BLaER1 (cell line): ENCODE data around the gene COX4I2.

Source experiments
- H3K27ac ChIP-seq: shearing (Covaris generic); formaldehyde crosslinking; 2 replicates; pipeline ENCODE4 v1.8.1; 2022
- H3K27me3 ChIP-seq: shearing (Covaris generic); formaldehyde crosslinking; 2 replicates; pipeline ENCODE4 v1.8.1; 2022
- H3K36me3 ChIP-seq: shearing (Covaris generic); formaldehyde crosslinking; 2 replicates; pipeline ENCODE4 v1.8.1; 2022
- H3K4me1 ChIP-seq: shearing (Covaris generic); formaldehyde crosslinking; 2 replicates; pipeline ENCODE4 v1.8.1; 2022
- H3K4me2 ChIP-seq: shearing (Covaris generic); formaldehyde crosslinking; 2 replicates; pipeline ENCODE4 v1.8.1; 2022
- H3K4me3 ChIP-seq: shearing (Covaris generic); formaldehyde crosslinking; 2 replicates; pipeline ENCODE4 v1.8.1; 2022
- H3K9ac ChIP-seq: shearing (Covaris generic); formaldehyde crosslinking; 2 replicates; pipeline ENCODE4 v1.8.1; 2022
- H3K9me3 ChIP-seq: shearing (Covaris generic); formaldehyde crosslinking; 2 replicates; pipeline ENCODE4 v1.8.1; 2022
- H4K20me1 ChIP-seq: shearing (Covaris generic); formaldehyde crosslinking; 2 replicates; pipeline ENCODE4 v1.8.1; 2022
- Cebpa-rat ChIP-seq: shearing (Covaris generic); IDR thresholded peaks from 2 replicates; pipeline ENCODE4 v1.8.1; 2022

Gene COX4I2

DNA sequence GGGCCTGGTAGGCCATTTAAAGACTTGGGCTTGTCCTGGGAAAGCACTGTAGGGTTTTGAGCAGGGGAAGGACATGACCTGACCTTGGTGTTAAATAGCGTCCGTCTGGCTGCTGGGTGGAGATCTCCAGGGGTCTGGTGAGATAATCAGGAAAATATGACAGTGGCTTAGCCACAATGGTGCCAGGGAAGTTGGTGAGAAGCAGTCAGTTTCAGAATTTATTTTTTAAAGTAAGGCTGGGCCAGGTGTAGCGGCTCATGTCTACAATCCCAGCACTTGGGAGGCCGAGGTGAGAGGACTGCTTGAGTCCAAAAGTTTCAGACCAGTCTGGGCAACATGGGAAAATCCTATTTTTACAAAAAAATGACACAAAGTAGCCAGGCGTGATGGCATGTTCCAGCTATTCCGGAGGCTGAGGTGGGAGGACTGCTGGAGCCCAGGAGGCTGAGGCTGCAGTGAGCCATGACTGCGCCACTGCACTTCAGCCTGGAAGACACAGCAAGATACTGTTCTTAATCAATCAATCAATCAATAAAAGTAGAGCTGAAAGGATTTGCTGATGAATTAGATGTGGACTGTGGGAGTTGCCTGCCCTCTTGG is 43.5 kb downstream of the COX4I2 start:
- Histone ChIP-seq H3K4me2 (peak overlapping the region; percentile 97), H4K20me1 (no peaks in the 10 kb centered on the region), H3K4me3 (no peak overlapping the region), H3K9ac (peak overlapping the region; percentile 85), H3K9me3 (no peaks in the 10 kb centered on the region), H3K4me1 (peaks cover 93% of the 10 kb centered on the region), H3K27ac (peak overlapping the region; percentile 97), H3K27me3 (no peaks in the 10 kb centered on the region), H3K36me3 (peaks cover 45% of the 10 kb centered on the region)
- TF ChIP-seq Cebpa-rat = no peak

DNA sequence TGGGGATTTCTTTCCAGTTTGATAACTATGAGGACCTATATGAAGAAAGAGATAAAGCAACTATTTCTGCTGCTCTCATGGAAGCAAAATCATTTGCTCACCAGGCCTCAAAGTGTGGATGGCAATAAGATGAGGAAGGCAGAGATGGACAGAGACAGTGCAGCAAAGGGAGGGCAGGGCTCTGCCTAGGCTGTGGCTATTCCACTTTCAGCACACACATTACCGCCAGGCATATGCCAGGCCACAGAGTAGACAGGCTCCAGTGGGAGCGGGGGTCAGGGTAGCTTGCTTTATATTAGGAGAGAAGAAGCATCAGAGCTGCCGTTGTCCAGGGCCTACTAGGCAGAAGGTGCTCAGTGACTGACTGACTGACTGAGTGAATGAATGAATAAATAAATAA is 44.1 kb downstream of the COX4I2 start:
- TF ChIP-seq Cebpa-rat = no peak
- no peaks in the 10 kb centered on the region for H3K9me3 ChIP-seq
- H3K27me3 ChIP-seq = no peaks in the 10 kb centered on the region
- H3K4me1 ChIP-seq = peaks cover 93% of the 10 kb centered on the region
- peak overlapping the region; percentile 97 for H3K27ac ChIP-seq
- H3K9ac ChIP-seq = peak overlapping the region; percentile 85
- peak overlapping the region; percentile 97 for H3K4me2 ChIP-seq
- no peaks in the 10 kb centered on the region for H4K20me1 ChIP-seq
- H3K36me3 ChIP-seq = peaks cover 43% of the 10 kb centered on the region
- peak overlapping the region; percentile 62; the same call in 1 of the 2 replicates for H3K4me3 ChIP-seq

DNA sequence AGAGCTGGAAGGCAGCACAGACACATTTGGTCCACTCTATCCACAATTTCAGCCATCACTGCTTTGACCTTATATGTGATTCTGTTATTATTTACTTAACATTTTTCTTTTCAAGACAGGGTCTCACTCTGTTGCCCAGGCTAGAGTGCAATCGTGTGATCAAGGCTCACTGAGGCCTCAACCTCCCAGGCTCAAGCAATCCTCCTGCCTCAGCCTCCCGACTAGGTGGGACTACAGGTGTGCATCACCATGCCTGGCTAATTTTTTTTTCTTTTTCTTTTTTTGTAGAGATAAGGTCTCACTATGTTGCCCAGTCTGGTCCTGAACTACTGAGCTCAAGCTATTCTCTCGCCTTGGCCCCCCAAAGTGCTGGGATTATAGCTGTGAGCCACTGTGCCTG is 44.6 kb downstream of the COX4I2 start:
- peaks cover 93% of the 10 kb centered on the region for H3K4me1 ChIP-seq
- peak overlapping the region; percentile 85 for H3K9ac ChIP-seq
- H3K9me3 ChIP-seq = no peaks in the 10 kb centered on the region
- H3K36me3 ChIP-seq = peaks cover 49% of the 10 kb centered on the region
- H3K27me3 ChIP-seq = no peaks in the 10 kb centered on the region
- no peaks in the 10 kb centered on the region for H4K20me1 ChIP-seq
- H3K27ac ChIP-seq = peak overlapping the region; percentile 97
- peak overlapping the region; percentile 97 for H3K4me2 ChIP-seq
- peak overlapping the region; percentile 62; the same call in 1 of the 2 replicates for H3K4me3 ChIP-seq
- no peak for TF ChIP-seq Cebpa-rat

- peak overlapping the region; percentile 97 for H3K4me2 ChIP-seq
- no peak for TF ChIP-seq Cebpa-rat
- H3K27ac ChIP-seq = peak overlapping the region; percentile 97
- peak overlapping the region; percentile 62 for H3K4me3 ChIP-seq
- H4K20me1 ChIP-seq = no peaks in the 10 kb centered on the region
- H3K9ac ChIP-seq = peak overlapping the region; percentile 85
- H3K4me1 ChIP-seq = peaks cover 93% of the 10 kb centered on the region
- H3K36me3 ChIP-seq = peaks cover 48% of the 10 kb centered on the region
- no peaks in the 10 kb centered on the region for H3K27me3 ChIP-seq
- H3K9me3 ChIP-seq = no peaks in the 10 kb centered on the region
Observed at GRCh38 chr20:31682927-31683326, 45.2 kb downstream of the COX4I2 start.

DNA sequence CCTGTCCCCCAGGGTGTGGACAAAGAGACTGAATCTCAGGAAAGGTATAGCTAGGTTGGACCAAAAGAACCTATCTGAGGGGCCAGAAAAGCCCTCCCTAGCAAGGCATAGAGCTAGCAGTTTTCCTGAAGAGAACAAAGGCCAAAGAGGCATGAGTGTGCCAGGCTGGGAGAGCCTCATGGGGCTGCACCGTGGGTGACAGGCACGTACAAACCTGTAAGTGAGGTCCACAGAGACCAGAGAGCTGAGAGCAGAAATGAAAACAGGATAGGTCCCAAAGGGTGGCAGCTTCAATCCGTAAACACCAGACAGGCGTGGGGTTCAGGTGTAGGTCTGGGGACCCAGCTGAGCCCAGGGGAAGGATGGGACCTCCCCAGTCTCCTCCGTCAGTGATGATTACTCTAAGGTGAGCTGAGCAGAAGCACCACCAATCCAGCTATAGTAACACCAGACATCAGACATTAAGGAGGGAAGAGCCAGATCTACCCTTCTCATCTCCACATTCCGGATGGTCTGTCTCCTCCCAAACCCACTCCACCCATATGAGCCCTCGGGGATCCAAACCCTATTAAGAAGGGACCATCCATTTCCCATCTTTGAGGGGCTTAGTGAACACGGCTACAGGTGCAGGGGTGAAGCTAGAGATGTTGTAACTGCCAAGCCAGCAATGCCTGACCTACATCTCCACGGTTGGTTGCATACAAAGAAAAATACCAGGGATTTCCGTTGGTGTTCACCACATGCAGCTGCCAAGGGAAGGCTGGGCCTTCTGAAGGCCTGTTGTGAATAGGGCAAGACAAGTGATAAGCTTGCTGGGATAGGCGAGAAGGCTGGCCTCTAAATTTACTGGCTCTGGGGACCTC is 46.7 kb downstream of the COX4I2 start:
- H3K4me3 ChIP-seq = peak overlapping the region; percentile 62
- peaks cover 47% of the 10 kb centered on the region for H3K36me3 ChIP-seq
- H3K27ac ChIP-seq = peak overlapping the region; percentile 97
- TF ChIP-seq Cebpa-rat = peak; percentile 87
- H3K4me1 ChIP-seq = peaks cover 91% of the 10 kb centered on the region
- peak overlapping the region; percentile 85 for H3K9ac ChIP-seq
- H4K20me1 ChIP-seq = no peaks in the 10 kb centered on the region
- H3K27me3 ChIP-seq = no peaks in the 10 kb centered on the region
- peak overlapping the region; percentile 97 for H3K4me2 ChIP-seq
- H3K9me3 ChIP-seq = no peaks in the 10 kb centered on the region

DNA sequence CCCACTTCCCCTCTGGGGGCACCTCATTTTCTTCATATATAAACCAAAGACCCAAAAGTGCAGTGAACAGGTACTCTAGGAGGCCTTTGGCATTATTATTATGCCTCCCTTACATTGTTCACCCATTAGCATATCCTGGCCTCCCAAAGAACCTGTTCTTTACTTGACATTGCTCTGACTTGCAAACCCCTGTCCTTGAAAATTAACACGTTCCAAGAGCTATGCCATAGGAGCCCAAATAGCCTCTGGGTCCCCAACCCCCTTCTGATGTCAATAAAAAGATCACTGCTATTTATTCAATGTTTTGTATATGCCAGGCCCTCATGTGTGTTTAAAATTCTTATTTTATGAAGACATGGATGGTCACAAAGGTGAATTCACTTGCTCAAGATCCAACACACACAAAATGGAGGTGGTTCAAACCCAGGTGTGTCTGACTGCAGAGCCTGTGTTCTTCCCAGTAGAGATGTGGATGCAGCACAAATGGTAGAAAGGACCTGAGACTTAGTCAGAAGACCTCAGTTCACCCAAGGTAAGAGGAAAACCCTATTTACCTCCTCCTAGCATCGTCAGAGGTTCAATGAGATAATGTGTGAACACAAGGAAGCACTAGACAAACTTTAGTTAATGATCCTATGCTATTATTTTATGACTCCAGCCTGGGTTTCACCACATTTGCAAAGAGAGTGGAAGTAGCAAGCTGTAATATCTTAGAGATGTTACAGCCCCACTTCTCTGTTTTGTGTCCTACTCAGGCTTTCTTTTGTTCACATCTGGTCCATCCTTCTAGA is 48.3 kb downstream of the COX4I2 start:
- TF ChIP-seq Cebpa-rat = no peak
- H3K9ac ChIP-seq = peak overlapping the region; percentile 85
- H4K20me1 ChIP-seq = no peaks in the 10 kb centered on the region
- H3K27ac ChIP-seq = peak overlapping the region; percentile 97
- H3K4me2 ChIP-seq = peak overlapping the region; percentile 97
- peaks cover 88% of the 10 kb centered on the region for H3K4me1 ChIP-seq
- peak overlapping the region; percentile 9 for H3K4me3 ChIP-seq
- H3K9me3 ChIP-seq = no peaks in the 10 kb centered on the region
- no peaks in the 10 kb centered on the region for H3K27me3 ChIP-seq
- peaks cover 48% of the 10 kb centered on the region for H3K36me3 ChIP-seq

DNA sequence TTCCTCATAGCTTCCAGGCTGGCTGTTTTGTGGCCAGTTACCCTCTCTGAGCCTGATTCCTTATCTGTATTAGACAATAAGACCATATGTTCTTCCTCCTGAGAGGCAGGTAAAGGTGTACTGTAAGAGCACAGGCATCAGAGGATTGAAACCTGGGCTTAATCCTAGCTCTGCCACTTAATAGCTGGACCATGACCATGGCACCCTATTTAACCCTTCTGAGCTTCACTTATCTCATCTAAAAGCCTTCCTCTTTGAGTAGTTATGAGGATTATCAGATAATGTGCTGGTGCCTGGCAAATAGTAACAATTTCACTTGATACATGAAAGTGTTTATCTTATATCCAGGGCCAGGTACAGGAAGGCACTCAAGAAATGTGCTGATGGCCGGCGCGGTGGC is 50.1 kb downstream of the COX4I2 start:
- TF ChIP-seq Cebpa-rat = no peak
- no peak overlapping the region for H3K4me3 ChIP-seq
- H3K36me3 ChIP-seq = peaks cover 58% of the 10 kb centered on the region
- H3K4me1 ChIP-seq = peaks cover 87% of the 10 kb centered on the region
- H3K27ac ChIP-seq = peak overlapping the region; percentile 97
- H4K20me1 ChIP-seq = no peaks in the 10 kb centered on the region
- H3K9me3 ChIP-seq = no peaks in the 10 kb centered on the region
- no peaks in the 10 kb centered on the region for H3K27me3 ChIP-seq
- peak overlapping the region; percentile 97 for H3K4me2 ChIP-seq
- no peak overlapping the region for H3K9ac ChIP-seq

DNA sequence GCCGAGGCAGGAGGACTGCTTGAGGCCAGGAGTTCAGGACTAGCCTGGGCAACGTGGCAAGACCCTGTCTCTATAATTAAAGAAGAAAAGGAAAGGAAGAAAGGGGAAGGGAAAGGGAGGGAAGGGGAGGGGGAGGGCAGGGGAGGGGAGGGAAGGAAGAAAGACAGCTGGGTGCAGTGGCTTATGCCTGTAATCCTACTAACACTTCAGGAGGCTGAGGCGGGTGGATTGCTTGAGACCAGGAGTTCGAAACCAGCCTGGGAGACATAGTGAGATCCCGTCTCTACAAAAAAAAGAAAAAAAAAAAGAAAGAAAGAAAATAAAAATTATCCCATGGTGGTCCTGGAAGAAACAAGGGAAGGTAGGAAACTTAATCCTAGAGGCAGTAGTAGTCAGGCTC is 51.4 kb downstream of the COX4I2 start:
- H3K36me3 ChIP-seq = peaks cover 65% of the 10 kb centered on the region

GRCh38 chr20:31690124-31690666 is 52.5 kb downstream of the COX4I2 start:
- H4K20me1 ChIP-seq = peaks cover 12% of the 10 kb centered on the region; the same call in 1 of the 2 replicates
- H3K27me3 ChIP-seq = no peaks in the 10 kb centered on the region
- no peaks in the 10 kb centered on the region for H3K9me3 ChIP-seq
- H3K36me3 ChIP-seq = peaks cover 68% of the 10 kb centered on the region
- H3K4me3 ChIP-seq = no peak overlapping the region
- peaks cover 93% of the 10 kb centered on the region for H3K4me1 ChIP-seq
- H3K4me2 ChIP-seq = no peak overlapping the region
- H3K27ac ChIP-seq = no peak overlapping the region
- TF ChIP-seq Cebpa-rat = no peak
- H3K9ac ChIP-seq = no peak overlapping the region

More for the DNA sequence above, 51.4 kb downstream of the COX4I2 start:
- no peak overlapping the region for H3K4me3 ChIP-seq
- peak overlapping the region; percentile 14; the same call in 1 of the 2 replicates for H3K4me2 ChIP-seq
- H4K20me1 ChIP-seq = peaks cover 9% of the 10 kb centered on the region; the same call in 1 of the 2 replicates
- TF ChIP-seq Cebpa-rat = no peak
- no peaks in the 10 kb centered on the region for H3K27me3 ChIP-seq
- no peaks in the 10 kb centered on the region for H3K9me3 ChIP-seq
- peaks cover 86% of the 10 kb centered on the region for H3K4me1 ChIP-seq
- peak overlapping the region; percentile 45 for H3K27ac ChIP-seq
- no peak overlapping the region for H3K9ac ChIP-seq
